ENCODE data around the gene ZNHIT6.
"Not testable (repeated sequence)": the region's sequence is repeated elsewhere in the genome, so short reads cannot be mapped to it uniquely, and the experiment has no call there.

The ZNHIT6 gene

GRCh38 chr1:85663382-85663781 lies 44.9 kb downstream of the ZNHIT6 start:
- DNase-seq, result no peak

GRCh38 chr1:85661767-85662166 lies 46.5 kb downstream of the ZNHIT6 start:
- DNase-seq, result no peak

- DNase-seq, result no peak
Measured at GRCh38 chr1:85660541-85660940, 47.7 kb downstream of the ZNHIT6 start.

- DNase-seq, result no peak
Measured at GRCh38 chr1:85659174-85659573, 49.1 kb downstream of the ZNHIT6 start.

GRCh38 chr1:85656948-85657347 lies 51.3 kb downstream of the ZNHIT6 start:
- DNase-seq, result no peak

- DNase-seq, result no peak
Measured at GRCh38 chr1:85656256-85656655, 52.0 kb downstream of the ZNHIT6 start.

- DNase-seq, result no peak
Measured at GRCh38 chr1:85655315-85655714, 52.9 kb downstream of the ZNHIT6 start.

GRCh38 chr1:85654066-85654782 lies 54.0 kb downstream of the ZNHIT6 start:
- DNase-seq, result no peak

GRCh38 chr1:85652327-85652726 lies 55.9 kb downstream of the ZNHIT6 start:
- DNase-seq, result no peak

GRCh38 chr1:85650645-85651044 lies 57.6 kb downstream of the ZNHIT6 start:
- no peak for DNase-seq

- DNase-seq, result no peak
Measured at GRCh38 chr1:85649591-85649990, 58.6 kb downstream of the ZNHIT6 start.

- not testable (repeated sequence) for DNase-seq
Measured at GRCh38 chr1:85641598-85642556, 66.4 kb downstream of the ZNHIT6 start.

GRCh38 chr1:85639920-85640319 lies 68.3 kb downstream of the ZNHIT6 start:
- DNase-seq, result not testable (repeated sequence)

- no peak for DNase-seq
Measured at GRCh38 chr1:85638412-85638811, 69.8 kb downstream of the ZNHIT6 start.

- no peak for DNase-seq
Measured at GRCh38 chr1:85630493-85630892, 77.7 kb downstream of the ZNHIT6 start.

GRCh38 chr1:85629532-85629920 lies 78.7 kb downstream of the ZNHIT6 start:
- no peak for DNase-seq

- DNase-seq, result no peak
Measured at GRCh38 chr1:85628791-85629531, 79.3 kb downstream of the ZNHIT6 start.

- DNase-seq, result no peak
Measured at GRCh38 chr1:85626818-85627217, 81.4 kb downstream of the ZNHIT6 start.

GRCh38 chr1:85624361-85624760 lies 83.9 kb downstream of the ZNHIT6 start:
- no peak for DNase-seq

- no peak for DNase-seq
Measured at GRCh38 chr1:85623061-85623471, 85.2 kb downstream of the ZNHIT6 start.

- DNase-seq, result no peak
Measured at GRCh38 chr1:85621430-85621829, 86.8 kb downstream of the ZNHIT6 start.

- no peak for DNase-seq
Measured at GRCh38 chr1:85617633-85618100, 90.6 kb downstream of the ZNHIT6 start.

GRCh38 chr1:85616736-85617135 lies 91.5 kb downstream of the ZNHIT6 start:
- no peak for DNase-seq
